GM18519 (cell line): ENCODE data around the gene TMEM150B.

ENCODE experiments used
- ATAC-seq: cut with Tn5 transposase; IDR thresholded peaks from one replicate; pipeline ENCODE4 v1.9.1; 2021; ENCODE audit warnings: mild to moderate bottlenecking, moderate library complexity; ENCODE audit not compliant: unreplicated experiment, low FRiP score

Gene TMEM150B

DNA sequence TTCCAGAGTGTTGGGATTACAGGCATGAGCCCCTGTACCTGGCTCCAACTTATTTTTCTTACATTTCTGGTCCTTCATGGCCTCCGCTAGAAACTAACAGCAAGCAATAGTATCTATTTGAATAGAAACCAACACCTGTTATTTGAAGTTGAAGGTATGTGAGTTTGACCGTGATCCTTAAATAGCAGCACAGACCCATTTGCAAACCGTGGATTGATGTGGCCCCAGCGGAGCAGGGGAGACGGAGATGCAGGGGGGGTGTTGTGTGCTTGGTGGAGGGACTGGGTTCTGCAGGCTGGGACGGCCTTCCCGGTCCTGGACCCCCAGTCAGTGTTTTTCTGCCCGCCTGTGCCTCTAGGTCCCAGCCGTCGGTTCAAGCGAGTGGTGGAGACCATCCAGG is 16.9 kb downstream of the TMEM150B start:
- ATAC-seq = no peak

DNA sequence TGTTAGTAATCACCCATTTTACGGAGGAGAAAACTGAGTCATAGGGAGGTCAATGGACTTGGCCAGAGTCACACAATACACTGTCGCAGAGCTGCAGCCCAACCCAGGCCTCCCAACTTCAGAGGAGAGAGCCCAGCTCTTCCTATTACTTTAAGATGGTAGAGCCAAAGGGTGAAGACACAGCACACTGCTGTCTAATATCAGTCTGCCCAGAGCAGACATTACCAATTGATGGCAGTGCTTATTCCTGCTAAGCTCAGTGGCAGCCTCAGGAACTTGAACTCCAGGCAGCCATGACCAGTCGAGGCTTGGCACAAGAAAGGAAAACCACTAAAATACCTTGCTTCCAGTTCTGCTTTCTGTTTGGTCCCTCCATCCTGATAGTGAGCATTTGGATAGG is 18.4 kb downstream of the TMEM150B start:
- no peak for ATAC-seq

DNA sequence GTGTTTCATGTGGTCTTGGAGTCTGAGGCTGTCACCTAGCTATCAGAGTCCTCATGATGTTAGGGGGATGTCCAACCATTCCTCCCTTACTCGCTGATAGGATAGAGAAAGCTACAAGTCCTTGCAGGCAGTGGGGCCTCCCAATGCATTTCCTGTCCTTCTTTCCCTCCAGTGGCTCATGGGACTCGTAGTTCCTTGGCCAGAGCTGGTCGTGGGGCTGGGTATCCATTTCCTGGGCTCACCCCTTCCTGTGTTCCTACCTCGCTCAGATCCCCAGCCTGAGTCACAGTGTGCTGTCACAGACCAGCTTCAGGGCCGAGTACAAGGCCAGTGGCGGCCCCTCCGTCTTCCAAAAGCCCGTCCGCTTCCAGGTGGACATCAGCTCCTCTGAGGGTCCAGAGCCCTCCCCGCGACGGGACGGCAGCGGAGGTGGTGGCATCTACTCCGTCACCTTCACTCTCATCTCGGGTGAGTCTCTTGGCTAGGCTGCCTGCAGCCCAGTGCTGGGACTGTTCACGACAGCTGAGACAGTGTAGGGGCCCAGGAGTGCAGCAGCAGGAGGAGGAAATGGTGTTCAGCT is 19.1 kb downstream of the TMEM150B start:
- no peak for ATAC-seq

DNA sequence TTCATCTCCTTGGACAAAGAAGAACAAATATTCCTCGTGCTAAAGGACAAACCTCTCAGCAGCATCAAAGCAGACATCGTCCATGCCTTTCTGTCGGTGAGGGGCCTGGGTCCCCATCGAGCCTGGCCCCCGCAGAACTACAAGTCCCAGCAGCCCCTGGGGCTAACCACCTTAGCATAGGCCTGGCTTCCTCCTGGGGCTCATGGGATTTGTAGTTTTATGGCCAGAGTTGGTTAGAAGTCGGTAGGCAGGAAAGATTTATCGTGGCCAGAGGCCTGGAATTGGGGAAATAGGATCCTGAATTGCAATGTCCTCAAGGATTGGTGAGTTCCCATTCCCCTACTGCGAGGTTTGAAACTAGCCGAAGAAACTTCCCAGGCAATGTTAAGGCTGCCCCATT is 19.6 kb downstream of the TMEM150B start:
- no peak for ATAC-seq

DNA sequence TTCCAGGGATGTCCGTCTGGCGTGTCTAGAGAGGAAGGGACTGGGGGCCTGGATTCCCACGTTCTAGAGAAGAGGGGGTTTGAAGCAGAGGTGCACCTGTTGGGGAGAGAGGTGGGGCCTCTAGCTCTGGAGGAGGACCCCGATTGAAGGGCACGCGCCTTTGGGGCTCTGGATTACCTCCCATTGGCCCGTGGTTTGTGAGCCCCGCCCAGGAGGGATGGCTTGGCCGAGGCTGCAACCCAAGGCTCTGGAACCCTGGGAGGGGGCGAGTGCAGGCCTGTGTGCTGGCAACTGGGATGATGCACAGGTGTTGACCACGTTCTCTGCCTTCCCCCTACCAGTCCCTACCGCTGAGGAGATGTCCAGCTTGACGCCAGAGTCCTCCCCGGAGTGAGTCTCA is 20.2 kb downstream of the TMEM150B start:
- no peak for ATAC-seq

DNA sequence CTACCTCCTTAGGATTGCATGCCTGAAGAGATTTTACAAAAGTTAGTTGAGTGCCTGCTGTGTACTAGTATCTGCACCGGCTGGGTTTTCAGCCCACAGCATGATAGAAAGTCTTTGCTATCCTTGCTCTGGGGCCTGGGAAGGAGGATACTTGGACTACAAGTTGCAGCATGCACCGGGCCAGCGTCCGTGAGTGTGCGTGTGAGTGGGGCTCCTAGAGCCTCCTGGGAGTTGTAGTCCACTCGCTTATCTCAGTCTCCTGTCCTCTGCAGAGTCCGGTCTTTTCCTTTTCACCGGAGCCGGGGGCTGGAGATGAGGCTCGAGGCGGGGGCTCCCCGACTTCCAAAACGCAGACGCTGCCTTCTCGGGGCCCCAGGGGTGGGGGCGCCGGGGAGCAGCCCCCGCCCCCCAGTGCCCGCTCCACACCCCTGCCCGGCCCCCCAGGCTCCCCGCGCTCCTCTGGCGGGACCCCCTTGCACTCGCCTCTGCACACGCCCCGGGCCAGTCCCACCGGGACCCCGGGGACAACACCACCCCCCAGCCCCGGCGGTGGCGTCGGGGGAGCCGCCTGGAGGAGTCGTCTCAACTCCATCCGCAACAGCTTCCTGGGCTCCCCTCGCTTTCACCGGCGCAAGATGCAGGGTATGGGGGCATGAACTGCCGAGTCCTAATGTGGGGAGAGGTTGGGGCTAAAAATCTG is 20.7 kb downstream of the TMEM150B start:
- ATAC-seq = no peak

DNA sequence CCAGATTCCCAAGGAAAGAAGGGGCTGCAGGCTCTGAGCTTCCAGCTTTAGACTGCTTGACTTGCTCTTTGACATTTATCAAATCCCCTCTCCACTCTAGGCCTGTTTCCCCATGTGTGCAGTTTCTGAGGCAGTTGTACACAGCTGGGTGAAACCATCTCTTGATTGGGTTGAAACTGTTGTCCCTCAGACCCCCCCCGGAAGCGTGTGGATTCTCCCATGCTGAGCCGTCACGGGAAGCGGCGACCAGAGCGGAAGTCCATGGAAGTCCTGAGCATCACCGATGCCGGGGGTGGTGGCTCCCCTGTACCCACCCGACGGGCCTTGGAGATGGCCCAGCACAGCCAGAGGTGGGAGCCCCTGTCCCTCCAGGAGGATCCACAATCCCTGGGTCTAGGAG is 21.7 kb downstream of the TMEM150B start:
- no peak for ATAC-seq

DNA sequence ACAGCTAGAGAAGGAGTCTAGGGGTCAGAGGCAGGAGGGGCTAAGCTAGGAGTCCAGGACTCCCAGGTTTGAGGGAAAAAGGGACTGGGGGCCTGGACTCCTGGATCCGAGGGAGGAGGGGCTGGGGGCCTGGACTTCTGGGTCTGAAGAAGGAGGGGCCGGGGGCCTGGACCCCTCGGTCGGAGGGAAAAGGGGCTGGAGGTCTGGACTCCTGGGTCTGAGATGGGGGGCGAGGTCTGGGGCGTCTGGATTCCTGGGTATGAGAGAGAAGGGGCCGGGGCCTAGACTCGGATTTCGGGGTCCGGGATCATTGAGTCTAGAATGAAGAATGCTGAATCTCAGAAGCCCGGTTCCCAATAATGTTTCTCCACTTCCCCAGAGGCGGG is 22.8 kb downstream of the TMEM150B start:
- no peak for ATAC-seq

DNA sequence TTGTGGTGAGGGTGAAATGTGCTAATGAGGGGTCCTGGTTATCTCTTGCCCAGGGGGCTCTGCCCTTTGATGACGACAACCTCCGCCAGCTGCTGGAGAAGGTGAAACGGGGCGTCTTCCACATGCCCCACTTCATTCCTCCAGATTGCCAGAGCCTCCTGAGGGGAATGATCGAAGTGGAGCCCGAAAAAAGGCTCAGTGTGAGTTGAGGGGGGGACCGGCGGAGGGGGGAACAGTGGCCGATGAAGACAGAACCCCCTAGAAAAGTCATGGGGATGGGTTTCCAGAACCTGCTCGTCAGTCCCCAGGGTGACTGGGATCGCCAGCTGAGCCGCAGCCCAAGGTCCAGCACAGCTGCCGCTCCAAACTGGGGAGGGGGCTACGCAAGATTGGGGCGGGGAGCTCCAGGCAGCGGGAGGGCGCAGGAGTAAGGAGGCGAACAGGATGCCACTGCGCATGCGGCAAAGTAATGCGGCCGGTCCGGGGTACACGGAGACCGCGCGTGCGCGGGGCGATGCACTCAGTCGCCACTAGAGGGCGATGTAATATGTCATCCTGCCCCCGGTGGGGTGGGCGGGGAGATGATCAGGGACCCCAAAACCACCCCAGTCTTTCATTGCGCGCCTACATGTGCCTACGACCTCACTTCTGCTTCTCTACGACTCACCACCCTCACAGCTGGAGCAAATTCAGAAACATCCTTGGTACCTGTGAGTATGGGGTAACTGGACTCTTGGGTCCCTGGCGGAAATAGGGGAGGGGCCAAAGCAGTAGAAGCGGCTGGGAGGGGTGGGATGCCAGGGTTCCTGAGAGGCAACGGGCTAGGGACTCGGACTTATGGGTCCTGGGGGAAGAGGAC is 23.5 kb downstream of the TMEM150B start:
- no peak for ATAC-seq

DNA sequence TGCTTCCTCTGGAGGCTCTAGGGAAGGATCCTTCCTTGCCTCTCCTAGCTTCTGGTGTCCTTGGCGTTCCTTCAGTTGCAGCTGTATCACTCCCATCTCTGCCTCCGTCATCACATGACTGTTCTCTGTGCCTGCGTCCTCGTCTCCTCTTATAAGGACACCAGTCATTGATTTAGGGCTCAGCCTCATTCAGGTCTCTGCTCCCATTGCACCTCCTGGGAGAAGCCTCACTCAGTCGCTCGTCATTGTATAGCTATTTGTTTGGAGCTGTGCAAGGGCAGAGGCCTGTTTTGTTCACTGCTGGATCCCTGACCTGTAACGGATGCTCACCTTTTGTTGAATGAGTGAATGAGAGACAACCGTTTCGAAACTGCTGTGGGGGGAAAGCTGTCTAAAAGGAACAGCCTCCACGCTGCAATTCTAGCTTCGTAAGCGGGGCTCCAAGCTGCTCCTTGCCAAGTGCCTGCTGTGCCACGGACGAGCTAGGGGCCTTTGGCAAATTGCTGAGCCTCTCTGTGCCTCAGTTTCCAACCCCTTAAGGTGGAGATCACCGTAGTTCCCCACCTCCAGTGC is 24.2 kb downstream of the TMEM150B start:
- no peak for ATAC-seq

DNA sequence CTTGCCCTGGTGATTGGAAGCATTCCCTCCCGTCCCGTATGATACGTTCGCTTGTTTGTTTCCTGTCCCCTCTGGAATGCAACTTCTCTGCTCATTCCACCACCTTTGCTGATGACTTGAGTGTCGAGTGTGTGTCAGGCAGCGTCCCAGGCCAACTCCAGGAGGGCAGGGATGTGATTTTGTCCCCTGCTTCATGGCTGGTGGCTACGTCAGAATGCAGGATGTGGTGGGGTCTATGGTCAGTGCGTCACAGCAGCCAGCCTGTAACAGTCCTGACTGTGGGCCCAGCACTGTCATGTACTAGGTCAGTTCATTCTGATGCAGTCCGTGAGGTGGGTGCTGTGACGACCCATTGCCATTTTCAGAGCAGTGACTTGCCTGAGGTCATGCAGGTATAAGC is 25.1 kb downstream of the TMEM150B start:
- no peak for ATAC-seq

DNA sequence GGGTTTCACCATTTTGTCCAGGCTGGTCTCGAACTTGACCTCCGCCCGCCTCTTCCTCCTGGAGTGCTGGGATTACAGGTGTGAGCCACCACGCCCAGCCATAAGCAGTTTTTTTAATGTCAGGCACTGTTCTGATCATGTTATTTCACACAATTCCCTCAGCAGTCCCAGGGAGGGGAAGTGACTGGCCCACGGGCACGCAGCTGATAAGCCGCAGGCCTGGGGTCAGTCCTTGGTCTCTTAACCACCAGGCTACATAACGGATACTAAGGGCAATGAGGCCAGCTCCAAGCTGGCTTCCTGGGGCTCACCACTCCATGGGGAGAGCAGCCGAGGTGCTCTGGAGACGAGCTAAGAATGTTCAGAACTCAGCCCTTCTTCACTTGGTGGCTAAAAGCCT is 27.9 kb downstream of the TMEM150B start:
- no peak for ATAC-seq

DNA sequence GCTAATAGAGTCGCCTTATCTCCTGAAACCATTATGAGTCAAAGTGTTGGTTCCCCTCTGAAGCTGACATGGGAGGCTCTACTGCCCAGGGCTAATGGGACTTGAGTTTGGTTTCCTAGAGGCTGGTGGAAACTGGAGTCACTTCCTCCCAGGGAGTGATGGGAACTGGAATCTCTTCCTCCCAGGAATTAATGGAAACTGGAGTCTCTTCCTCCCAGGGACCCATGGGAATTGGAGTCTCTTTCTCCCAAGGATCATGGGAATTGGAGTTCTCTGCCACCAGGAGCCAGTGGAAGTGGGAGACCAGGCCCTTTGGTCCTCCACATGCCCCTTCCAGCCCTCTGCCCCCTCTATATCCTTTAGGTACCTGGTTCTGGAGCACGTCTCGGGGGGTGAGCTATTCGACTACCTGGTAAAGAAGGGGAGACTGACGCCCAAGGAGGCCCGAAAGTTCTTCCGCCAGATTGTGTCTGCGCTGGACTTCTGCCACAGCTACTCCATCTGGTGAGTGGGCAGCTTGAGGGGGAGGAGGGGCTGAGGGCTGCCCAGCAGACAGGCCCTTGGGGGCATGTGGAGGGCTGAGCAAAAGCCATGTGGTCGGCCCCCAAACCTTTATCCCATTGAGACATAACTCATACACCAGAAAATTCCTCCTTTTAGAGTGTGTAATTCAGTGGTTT is 35.9 kb downstream of the TMEM150B start:
- no peak for ATAC-seq

DNA sequence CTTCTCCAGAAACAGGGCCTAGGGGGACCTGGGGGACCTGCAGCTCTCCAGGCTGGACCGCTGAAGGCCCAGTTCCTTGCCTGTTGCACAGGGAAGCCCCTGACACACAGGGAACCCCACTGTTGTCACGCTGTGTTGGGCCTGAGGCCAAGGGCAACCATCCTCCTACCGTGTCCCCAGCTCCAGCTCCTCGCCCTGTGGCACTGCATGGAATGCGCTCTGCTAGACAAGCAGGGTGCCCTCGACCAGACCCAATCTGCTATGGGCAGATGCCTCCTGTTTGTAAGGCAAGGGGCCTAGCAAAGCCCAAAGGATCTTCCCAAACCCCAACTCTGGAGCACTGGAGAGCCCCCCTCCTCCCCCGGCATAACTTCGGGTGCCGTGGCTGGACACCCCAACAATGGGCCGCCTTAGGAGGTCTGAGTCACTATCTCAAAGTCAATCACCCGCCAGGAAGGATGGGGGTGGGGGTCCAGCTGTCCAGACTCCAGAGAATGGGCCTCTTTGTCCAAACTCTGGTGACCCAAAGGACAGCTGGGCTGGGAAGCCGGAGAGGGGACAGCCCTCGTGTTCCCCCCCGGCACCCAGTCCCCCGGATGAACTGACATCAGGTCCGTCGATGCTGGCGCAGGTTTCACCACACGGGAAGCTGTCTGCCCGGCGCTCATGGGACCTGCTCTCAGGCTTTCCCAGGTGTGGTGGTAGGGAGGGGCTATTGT is 37.6 kb downstream of the TMEM150B start:
- ATAC-seq = no peak

DNA sequence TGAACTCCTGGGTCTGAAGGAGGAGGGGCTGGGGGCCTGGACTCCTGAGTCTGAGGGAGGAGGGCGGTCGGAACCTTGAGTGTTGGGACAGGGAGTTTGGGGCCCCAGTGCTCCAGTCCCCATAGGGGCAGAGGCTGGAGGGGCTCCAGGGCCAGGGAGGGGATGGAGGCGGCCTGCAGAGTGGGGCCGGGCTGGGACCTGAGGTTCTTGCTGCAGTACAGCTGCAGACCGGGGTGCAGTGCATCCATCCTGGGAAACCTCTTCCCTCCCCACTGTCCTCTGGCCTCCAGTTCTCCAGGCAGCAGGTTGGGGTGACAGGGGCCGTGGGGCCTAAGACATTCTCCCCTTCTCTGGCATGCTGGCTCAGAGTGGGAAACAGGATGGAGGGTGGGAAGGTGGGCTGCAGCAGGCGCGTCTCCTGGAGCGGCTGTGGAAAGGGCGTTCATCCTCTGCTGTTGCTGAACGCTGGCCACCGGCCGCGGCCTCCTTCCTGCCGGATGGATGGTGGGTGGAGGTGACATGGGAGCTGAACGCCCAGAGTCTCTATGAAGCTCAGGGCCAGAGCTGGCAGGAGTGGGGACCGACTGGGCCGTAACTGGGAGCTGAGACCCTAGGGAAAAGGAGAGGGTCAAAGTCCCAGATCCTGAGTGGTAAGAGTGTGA is 39.8 kb downstream of the TMEM150B start:
- ATAC-seq = no peak

DNA sequence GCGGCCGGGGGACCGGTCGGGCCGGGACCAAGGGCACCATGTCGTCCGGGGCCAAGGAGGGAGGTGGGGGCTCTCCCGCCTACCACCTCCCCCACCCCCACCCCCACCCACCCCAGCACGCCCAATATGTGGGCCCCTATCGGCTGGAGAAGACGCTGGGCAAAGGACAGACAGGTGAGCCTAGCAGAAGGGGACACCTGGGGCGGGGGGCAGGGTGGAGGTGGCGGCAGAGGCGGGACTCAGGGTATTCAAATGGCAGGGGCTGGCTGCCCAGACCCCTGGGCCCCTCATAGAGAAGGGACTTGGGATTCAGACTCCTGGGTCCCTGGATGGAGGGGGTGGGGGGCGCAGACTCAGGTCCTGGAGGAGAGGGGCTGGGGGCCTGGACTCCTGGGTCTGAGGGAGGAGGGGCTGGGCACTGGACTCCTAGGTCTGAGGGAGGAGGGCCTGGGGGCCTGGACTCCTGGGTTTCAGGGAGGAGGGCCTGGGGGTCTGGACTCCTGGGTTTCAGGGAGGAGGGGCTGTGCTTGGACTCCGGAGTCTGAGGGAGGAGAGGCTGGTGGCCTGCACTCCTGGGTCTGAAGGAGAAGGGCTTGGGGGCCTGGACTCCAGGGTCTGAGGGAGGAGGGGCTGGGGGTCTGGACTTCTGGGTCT is 40.6 kb downstream of the TMEM150B start:
- no peak for ATAC-seq

DNA sequence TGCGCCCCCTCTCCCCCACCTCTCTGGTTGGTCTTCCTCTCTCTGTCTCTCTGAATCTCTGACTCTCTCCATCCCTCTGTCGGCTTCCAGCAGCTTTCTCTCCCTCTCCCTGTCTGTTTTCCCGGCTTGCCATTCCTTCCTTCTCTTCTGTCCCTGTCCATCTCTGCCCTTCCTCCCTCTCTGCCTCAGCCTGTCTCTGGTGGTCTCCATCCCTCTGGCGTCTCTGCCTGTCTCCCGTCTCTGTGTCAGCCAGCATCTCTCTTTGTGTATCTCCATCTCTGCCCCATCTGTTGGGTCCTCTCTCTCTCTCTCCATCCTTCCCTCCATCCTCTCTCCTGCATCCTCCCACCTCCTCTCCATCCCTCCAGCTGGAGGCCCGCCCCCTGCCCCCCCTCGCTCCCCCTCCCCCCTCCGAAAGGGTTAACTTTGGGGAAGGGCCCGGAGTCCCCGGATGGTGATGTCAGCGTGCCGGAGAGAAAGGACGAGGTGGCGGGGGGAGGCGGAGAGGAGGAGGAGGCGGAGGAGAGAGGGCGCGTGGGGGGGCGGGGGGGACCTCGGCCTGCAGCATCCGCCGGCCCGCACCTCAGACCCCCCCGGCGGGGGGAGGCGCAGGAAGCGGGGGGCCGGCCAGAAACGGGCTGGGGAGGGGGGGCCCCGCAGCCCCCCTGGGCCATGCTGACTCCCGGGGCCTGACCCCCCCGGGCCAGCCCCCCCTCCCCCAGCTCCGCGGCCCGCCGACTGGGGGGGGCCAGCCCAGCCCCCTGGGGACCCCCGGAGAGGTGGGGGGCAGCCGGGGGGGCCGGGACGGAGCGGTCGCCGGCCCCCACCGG is 41.4 kb downstream of the TMEM150B start, which contains the start of gene BRSK1:
Gene BRSK1, plus strand, starts transcription at position 450 of the 830 bp plus-strand sequence. CDS start 446 bp downstream, outside the sequence.
- no peak for ATAC-seq
